Mucosa of descending colon (tissue), 3 donors: ENCODE data around the gene MRPL24. TPM values are rescaled to one million over a fixed set of nuclear protein-coding genes. Genes with fewer than 3 reads are reported as not detected.

Experiments
- ATAC-seq: fragments of 200-7000 bp; cut with Tn5 transposase; one replicate; pipeline ENCODE4 v1.9.1; 2020; ENCODE audit warnings: mild to moderate bottlenecking, moderate library complexity
- DNase-seq, 3 donors: peaks; one replicate each; pipeline ENCODE4 v3.0.0-alpha.2; 2020
- H3K36me3 ChIP-seq: fragments of 200-600 bp; one replicate; pipeline ENCODE4 v1.8.0; 2021; ENCODE audit warnings: low read depth, mild to moderate bottlenecking
- H3K4me1 ChIP-seq: fragments of 200-600 bp; one replicate; pipeline ENCODE4 v1.8.0; 2021; ENCODE audit warnings: low read depth, mild to moderate bottlenecking
- H3K4me3 ChIP-seq: fragments of 200-600 bp; one replicate; pipeline ENCODE4 v1.8.0; 2021; ENCODE audit warnings: mild to moderate bottlenecking
- H3K9me3 ChIP-seq: fragments of 200-600 bp; one replicate; pipeline ENCODE4 v1.8.0; 2021; ENCODE audit warnings: mild to moderate bottlenecking
- CTCF ChIP-seq: fragments of 200-600 bp; IDR thresholded peaks from one replicate; pipeline ENCODE4 v1.8.0; 2022; ENCODE audit warnings: antibody characterized with exemption, mild to moderate bottlenecking
- intact Hi-C, 2 donors: fragments of 100-400 bp; cut with DNase I in 1 of 2; cut with micrococcal nuclease in 1 of 2; formaldehyde crosslinking; loops; one replicate each; pipeline versions ENCODE4 v1.11.0 to v1.11.1; 2022; cut with DNase I, micrococcal nuclease
- total RNA-seq, 3 donors: library from RNA; stranded (reverse); fragmentation: NEBNext Ultra II Directional in 2 of 3; extraction: Animal tissue kit (Norgen Biotek cat#: 25700) in 2 of 3; gene quantifications; one replicate each; pipeline versions ENCODE4 v1.2.1 to v1.2.4, GENCODE V29; 2021 to 2023
- donor health status: DM: no; HTN: no; CAD: no; lungs with moderate emphysema.
- donor health status: DM: no; HTN: no; CAD: no.
- donor health status: DM: no; HTN: yes; CAD: no.

Gene MRPL24
- total RNA-seq, 3 donors from 2014 or later = 50.1 to 61.7 (median 57.6) TPM

GRCh38 chr1:156703336-156703735, 37.6 kb downstream of the MRPL24 start:
- H3K36me3 ChIP-seq = no peaks in the 10 kb centered on the region
- no peaks in the 10 kb centered on the region for H3K9me3 ChIP-seq
- intact Hi-C loops = no loop called here
- TF ChIP-seq CTCF = no peak
- no peak for DNase-seq
- no peak for ATAC-seq
- H3K4me3 ChIP-seq = no peak overlapping the region
- peaks cover 24% of the 10 kb centered on the region for H3K4me1 ChIP-seq

GRCh38 chr1:156700736-156701531, 40.0 kb downstream of the MRPL24 start:
- ATAC-seq = no peak
- Histone ChIP-seq H3K9me3 (no peaks in the 10 kb centered on the region), H3K36me3 (no peaks in the 10 kb centered on the region), H3K4me3 (no peak overlapping the region), H3K4me1 (peaks cover 15% of the 10 kb centered on the region)
- TF ChIP-seq CTCF = no peak
- no peak for DNase-seq
- intact Hi-C loops = no loop called here

DNA sequence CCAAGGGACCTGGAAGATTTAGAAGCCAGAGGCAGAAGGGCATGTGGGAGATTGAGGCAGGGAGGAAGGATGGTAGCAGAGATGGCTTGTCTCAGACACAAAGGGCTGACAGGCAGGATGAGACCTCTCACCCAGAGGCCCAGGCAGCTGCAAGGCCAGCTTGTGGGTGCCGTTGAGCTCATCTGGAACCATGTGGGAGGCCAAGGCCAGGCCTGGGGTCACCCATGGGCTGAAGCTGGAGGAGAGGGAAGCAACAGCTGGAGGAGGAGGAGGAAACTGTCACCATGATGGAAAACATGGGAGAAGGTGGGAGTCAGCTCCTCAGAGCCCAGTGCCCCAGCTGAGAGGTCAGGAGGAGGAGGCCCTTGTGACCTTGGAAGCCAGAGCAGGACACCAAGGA, 41.9 kb downstream of the MRPL24 start:
- no peaks in the 10 kb centered on the region for H3K4me1 ChIP-seq
- no peak overlapping the region for H3K4me3 ChIP-seq
- no peaks in the 10 kb centered on the region for H3K9me3 ChIP-seq
- TF ChIP-seq CTCF = no peak
- DNase-seq = no peak
- H3K36me3 ChIP-seq = no peaks in the 10 kb centered on the region
- intact Hi-C loops = no loop called here
- ATAC-seq = no peak

- ATAC-seq (no peak), DNase-seq (no peak)
- Histone ChIP-seq H3K4me1 (peaks cover 9% of the 10 kb centered on the region), H3K36me3 (no peaks in the 10 kb centered on the region), H3K4me3 (no peak overlapping the region), H3K9me3 (no peaks in the 10 kb centered on the region)
- TF ChIP-seq CTCF = no peak
- intact Hi-C loops = no loop called here
Measured at GRCh38 chr1:156697481-156697880, 43.4 kb downstream of the MRPL24 start.

GRCh38 chr1:156696755-156697154, 44.1 kb downstream of the MRPL24 start:
- intact Hi-C loops = no loop called here
- Histone ChIP-seq H3K9me3 (no peaks in the 10 kb centered on the region), H3K4me1 (peaks cover 10% of the 10 kb centered on the region), H3K4me3 (no peak overlapping the region), H3K36me3 (no peaks in the 10 kb centered on the region)
- no peak for ATAC-seq
- no peak for TF ChIP-seq CTCF
- DNase-seq = no peak

DNA sequence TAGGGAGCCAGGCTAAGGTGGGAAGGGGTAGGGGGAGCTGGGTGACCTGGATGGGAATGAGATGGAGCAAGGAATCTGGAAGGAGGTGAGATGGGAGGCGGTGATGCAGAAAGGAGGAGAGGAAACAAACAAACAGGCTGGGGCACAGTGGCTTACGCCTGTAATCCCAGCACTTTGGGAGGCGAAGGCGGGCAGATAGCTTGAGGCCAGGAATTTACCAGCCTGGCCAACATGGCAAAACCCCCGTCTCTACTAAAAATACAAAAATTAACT, 46.3 kb downstream of the MRPL24 start:
- intact Hi-C loops = no loop called here
- H3K9me3 ChIP-seq = no peaks in the 10 kb centered on the region
- no peak overlapping the region for H3K4me3 ChIP-seq
- no peaks in the 10 kb centered on the region for H3K36me3 ChIP-seq
- peaks cover 13% of the 10 kb centered on the region for H3K4me1 ChIP-seq
- DNase-seq (no peak), ATAC-seq (no peak)
- TF ChIP-seq CTCF = no peak
